K562 (cell line): ENCODE data around the gene ITGB2. TPM values are rescaled to one million over a fixed set of nuclear protein-coding genes. Genes with fewer than 3 reads are reported as not detected.
A peak's percentile ranks its signal among the peaks of the same experiment; 100 is the strongest.

Source experiments
- ETV6 ChIP-seq, 3 experiments: fragments of 150-350 bp in 1 of 3; sonication (generic) in 1 of 3; formaldehyde crosslinking in 1 of 3; IDR thresholded peaks; 2 replicates each; pipeline versions ENCODE4 v1.6.1 to v1.8.0; 2014 to 2022; ENCODE audit warnings: borderline replicate concordance in 2 of 3, low read depth in 2 of 3, antibody characterized with exemption in 1 of 3, low read length in 1 of 3, mild to moderate bottlenecking in 1 of 3, missing genetic modification reagents in 1 of 3
- FOXM1 ChIP-seq, 2 experiments: fragments of 450-650 bp in 1 of 2; sonication (generic) in 1 of 2; formaldehyde crosslinking in 1 of 2; IDR thresholded peaks; 2 replicates each; pipeline versions ENCODE4 v1.6.1 to v1.9.0; 2017 to 2022; ENCODE audit warnings: low read depth in 2 of 2, mild to moderate bottlenecking in 2 of 2, missing genetic modification reagents in 1 of 2, moderate library complexity in 1 of 2
- NCOA2 ChIP-seq, 2 experiments: fragments of 450-650 bp; IDR thresholded peaks; 2 replicates each; pipeline ENCODE4 v1.6.1; 2018; ENCODE audit warnings: mild to moderate bottlenecking in 2 of 2, moderate library complexity in 1 of 2; ENCODE audit not compliant: partially characterized antibody in 2 of 2
- NCOR1 ChIP-seq: fragments of 450-650 bp; IDR thresholded peaks from 2 replicates; pipeline ENCODE4 v1.6.1; 2016; ENCODE audit warnings: mild to moderate bottlenecking, moderate library complexity
- NR0B1 ChIP-seq: fragments of 450-650 bp; IDR thresholded peaks from one replicate; pipeline ENCODE4 v1.6.1; 2018; ENCODE audit warnings: mild to moderate bottlenecking, moderate library complexity; ENCODE audit not compliant: partially characterized antibody
- PREB ChIP-seq: sonication (generic); formaldehyde crosslinking; IDR thresholded peaks from 2 replicates; pipeline ENCODE4 v1.8.1; 2023; ENCODE audit warnings: mild to moderate bottlenecking, missing genetic modification reagents
- SMAD1 ChIP-seq: fragments of 150-350 bp; IDR thresholded peaks from 2 replicates; pipeline ENCODE4 v1.6.1; 2014; ENCODE audit warnings: low read length, low read depth; ENCODE audit not compliant: partially characterized antibody
- TAF1 ChIP-seq: IDR thresholded peaks from 2 replicates; pipeline ENCODE4 v1.6.1; 2011; ENCODE audit warnings: mild to moderate bottlenecking, low read length, moderate library complexity; ENCODE audit not compliant: insufficient read depth, control insufficient read depth, severe bottlenecking; ENCODE audit errors: extremely low read depth
- ZNF778 ChIP-seq: fragments of 450-650 bp; formaldehyde crosslinking; IDR thresholded peaks from 2 replicates; pipeline ENCODE4 v1.4.0; 2020; ENCODE audit warnings: mild to moderate bottlenecking, moderate library complexity
- ZSCAN32 ChIP-seq: fragments of 450-650 bp; formaldehyde crosslinking; IDR thresholded peaks from 2 replicates; pipeline ENCODE4 v1.4.0; 2020; ENCODE audit warnings: mild to moderate bottlenecking, moderate library complexity
- polyA plus RNA-seq, 8 experiments: library from polyadenylated mRNA; depleted of rRNA in 4 of 8; stranded (reverse) in 5 of 8; unstranded in 3 of 8; fragments of >200 nt; fragmentation: Nextera tagmentation in 2 of 8; fragmentation: Illumina TruSeq in 1 of 8; extraction: Ambion mirVana in 2 of 8; extraction: Trizol in 1 of 8; gene quantifications; 2 replicates each; pipeline versions ENCODE4 v1.2.1 to v1.2.3, GENCODE V29; 2011 to 2014; ENCODE audit warnings: inconsistent platforms in 1 of 8, missing spikeins in 1 of 8
- total RNA-seq, 7 experiments: library from RNA; depleted of rRNA in 6 of 7; stranded (reverse); fragments of >200 nt in 6 of 7; fragmentation: Illumina TruSeq in 2 of 7; extraction: Trizol in 2 of 7; gene quantifications; 2 replicates each; pipeline versions ENCODE4 v1.2.1 to v1.2.3, GENCODE V29; 2011 to 2021; ENCODE audit warnings: low replicate concordance in 1 of 7
- TF ChIP-seq, protein P1 (sequence below): fragments of 450-650 bp; IDR thresholded peaks from 2 replicates; pipeline ENCODE4 v1.7.0; 2016; ENCODE audit warnings: borderline replicate concordance
- TF ChIP-seq, protein P2 (sequence below): fragments of 450-650 bp; IDR thresholded peaks from 2 replicates; pipeline ENCODE4 v1.6.1; 2014; ENCODE audit warnings: low read depth, mild to moderate bottlenecking, moderate library complexity, borderline replicate concordance
- TF ChIP-seq, protein P3 (sequence below): sonication (generic); formaldehyde crosslinking; IDR thresholded peaks from 2 replicates; pipeline ENCODE4 v1.8.0; 2022; ENCODE audit warnings: mild to moderate bottlenecking, missing genetic modification reagents

The ITGB2 gene
- total and polyA plus RNA-seq, 9 of the 15 experiments (the other 6 are each of a cell fraction or from before 2014, with no cell fraction given) = 0.07 to 1.3 (median 0.51) TPM; not detected in 2

DNA sequence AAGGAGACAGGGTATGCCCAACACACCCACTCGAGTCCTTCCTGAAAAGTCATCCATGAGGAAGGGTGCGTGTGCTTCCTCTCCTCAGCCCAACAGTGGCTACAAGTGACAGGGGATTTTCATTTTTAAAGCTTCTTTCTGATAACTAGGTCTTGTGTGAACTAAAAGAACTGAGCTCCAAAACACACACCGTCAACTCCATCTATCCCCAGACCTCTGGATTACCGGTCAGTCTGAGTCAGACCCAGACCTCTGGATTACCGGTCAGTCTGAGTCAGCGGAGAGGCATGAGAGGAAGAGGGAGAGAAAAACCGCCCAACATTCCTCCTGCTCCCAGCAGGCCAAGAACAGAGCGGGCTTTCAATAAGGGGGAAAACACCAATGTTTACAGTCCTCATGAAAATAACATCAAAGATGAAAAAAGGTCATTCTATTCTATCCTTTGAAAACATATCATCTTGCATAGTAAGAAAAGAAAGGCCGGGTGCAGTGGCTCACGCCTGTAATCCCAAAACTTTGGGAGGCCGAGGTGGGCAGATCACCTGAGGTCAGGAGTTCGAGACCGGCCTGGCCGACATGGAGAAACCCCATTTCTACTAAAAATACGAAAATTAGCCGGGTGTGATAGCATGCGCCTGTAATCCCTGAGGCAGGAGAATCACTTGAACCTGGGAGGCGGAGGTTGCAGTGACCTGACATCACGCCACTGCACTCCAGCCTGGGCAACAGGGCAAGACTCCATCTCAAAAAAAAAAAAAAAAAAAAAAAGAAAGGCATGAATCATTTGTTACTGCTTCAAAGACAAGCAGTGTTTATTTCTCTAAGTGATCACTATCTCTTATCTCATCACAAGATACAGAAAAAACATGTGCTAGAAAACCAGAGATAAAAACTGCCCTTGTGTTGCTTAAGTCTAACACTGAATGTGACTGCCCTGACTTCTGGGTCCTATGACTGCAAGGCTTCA lies 50.6 kb downstream of the ITGB2 start (continued):
- TF ChIP-seq, protein P1, sequence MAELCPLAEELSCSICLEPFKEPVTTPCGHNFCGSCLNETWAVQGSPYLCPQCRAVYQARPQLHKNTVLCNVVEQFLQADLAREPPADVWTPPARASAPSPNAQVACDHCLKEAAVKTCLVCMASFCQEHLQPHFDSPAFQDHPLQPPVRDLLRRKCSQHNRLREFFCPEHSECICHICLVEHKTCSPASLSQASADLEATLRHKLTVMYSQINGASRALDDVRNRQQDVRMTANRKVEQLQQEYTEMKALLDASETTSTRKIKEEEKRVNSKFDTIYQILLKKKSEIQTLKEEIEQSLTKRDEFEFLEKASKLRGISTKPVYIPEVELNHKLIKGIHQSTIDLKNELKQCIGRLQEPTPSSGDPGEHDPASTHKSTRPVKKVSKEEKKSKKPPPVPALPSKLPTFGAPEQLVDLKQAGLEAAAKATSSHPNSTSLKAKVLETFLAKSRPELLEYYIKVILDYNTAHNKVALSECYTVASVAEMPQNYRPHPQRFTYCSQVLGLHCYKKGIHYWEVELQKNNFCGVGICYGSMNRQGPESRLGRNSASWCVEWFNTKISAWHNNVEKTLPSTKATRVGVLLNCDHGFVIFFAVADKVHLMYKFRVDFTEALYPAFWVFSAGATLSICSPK = no peak
- TF ChIP-seq PREB (no peak), NCOR1 (no peak), ETV6 (IDR thresholded peaks at IDR 0.05; ENCODE audit: borderline replicate concordance in 1 of 2, low read depth in 2 of 2, low read length in 1 of 2) (no peak), ETV6 (CRISPR knock-in tag; IDR thresholded peaks at IDR 0.05; ENCODE audit: borderline replicate concordance) (no peak), NCOA2 (IDR thresholded peaks at IDR 0.05; ENCODE audit: partially characterized antibody in 2 of 2) (no peak), ZSCAN32 (CRISPR knock-in tag) (no peak), TAF1 (no peak), NR0B1 (no peak), ZNF778 (no peak), SMAD1 (no peak), FOXM1 (IDR thresholded peaks at IDR 0.05; ENCODE audit: low read depth) (0 out of 2 replicates have a peak, but pooled peaks have one; percentile 12), FOXM1 (CRISPR knock-in tag; IDR thresholded peaks at IDR 0.05; ENCODE audit: low read depth) (no peak)
- TF ChIP-seq, protein P2, sequence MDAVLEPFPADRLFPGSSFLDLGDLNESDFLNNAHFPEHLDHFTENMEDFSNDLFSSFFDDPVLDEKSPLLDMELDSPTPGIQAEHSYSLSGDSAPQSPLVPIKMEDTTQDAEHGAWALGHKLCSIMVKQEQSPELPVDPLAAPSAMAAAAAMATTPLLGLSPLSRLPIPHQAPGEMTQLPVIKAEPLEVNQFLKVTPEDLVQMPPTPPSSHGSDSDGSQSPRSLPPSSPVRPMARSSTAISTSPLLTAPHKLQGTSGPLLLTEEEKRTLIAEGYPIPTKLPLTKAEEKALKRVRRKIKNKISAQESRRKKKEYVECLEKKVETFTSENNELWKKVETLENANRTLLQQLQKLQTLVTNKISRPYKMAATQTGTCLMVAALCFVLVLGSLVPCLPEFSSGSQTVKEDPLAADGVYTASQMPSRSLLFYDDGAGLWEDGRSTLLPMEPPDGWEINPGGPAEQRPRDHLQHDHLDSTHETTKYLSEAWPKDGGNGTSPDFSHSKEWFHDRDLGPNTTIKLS = no peak
- TF ChIP-seq, protein P3, sequence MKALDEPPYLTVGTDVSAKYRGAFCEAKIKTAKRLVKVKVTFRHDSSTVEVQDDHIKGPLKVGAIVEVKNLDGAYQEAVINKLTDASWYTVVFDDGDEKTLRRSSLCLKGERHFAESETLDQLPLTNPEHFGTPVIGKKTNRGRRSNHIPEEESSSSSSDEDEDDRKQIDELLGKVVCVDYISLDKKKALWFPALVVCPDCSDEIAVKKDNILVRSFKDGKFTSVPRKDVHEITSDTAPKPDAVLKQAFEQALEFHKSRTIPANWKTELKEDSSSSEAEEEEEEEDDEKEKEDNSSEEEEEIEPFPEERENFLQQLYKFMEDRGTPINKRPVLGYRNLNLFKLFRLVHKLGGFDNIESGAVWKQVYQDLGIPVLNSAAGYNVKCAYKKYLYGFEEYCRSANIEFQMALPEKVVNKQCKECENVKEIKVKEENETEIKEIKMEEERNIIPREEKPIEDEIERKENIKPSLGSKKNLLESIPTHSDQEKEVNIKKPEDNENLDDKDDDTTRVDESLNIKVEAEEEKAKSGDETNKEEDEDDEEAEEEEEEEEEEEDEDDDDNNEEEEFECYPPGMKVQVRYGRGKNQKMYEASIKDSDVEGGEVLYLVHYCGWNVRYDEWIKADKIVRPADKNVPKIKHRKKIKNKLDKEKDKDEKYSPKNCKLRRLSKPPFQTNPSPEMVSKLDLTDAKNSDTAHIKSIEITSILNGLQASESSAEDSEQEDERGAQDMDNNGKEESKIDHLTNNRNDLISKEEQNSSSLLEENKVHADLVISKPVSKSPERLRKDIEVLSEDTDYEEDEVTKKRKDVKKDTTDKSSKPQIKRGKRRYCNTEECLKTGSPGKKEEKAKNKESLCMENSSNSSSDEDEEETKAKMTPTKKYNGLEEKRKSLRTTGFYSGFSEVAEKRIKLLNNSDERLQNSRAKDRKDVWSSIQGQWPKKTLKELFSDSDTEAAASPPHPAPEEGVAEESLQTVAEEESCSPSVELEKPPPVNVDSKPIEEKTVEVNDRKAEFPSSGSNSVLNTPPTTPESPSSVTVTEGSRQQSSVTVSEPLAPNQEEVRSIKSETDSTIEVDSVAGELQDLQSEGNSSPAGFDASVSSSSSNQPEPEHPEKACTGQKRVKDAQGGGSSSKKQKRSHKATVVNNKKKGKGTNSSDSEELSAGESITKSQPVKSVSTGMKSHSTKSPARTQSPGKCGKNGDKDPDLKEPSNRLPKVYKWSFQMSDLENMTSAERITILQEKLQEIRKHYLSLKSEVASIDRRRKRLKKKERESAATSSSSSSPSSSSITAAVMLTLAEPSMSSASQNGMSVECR (CRISPR knock-in tag) = no peak
